CMK (cell line): ENCODE measurements around the gene VANGL1.
"Not testable (repeated sequence)": the region's sequence is repeated elsewhere in the genome, so short reads cannot be mapped to it uniquely, and the experiment has no call there.

Experiments used
- DNase-seq: peaks from one replicate; pipeline ENCODE4 v3.0.0-alpha.2; 2010; ENCODE audit warnings: low read depth

Gene VANGL1

GRCh38 chr1:115641762-115642167 lies at the start of gene VANGL1:
Gene VANGL1 (plus strand): TSS chr1:115641970. CDS start chr1:115651414, 9,444 bp downstream.
- no peak for DNase-seq

DNA sequence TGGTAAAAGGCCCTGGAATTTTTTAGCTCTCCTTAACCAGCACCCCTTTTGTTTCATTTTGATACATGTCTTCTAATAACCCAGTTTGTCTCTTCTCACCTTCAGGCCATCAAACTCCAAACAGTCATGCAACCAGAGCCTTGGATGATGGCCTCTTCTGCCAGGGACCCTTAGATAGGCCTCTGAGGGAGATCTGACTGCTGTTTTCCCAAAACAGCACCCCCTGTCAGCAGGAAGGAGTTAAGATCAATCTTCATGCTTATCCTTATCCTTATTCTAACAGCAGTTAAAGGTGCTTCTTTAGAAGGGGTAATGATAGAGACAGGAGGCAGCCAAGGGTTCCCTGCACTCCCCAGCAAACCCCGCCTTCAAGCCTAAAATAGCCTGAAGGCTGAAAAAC lies 49.5 kb upstream of the VANGL1 start:
- DNase-seq, result no peak

GRCh38 chr1:115593365-115594259 lies 48.2 kb upstream of the VANGL1 start:
- DNase-seq, result no peak

GRCh38 chr1:115594600-115594999 lies 47.2 kb upstream of the VANGL1 start:
- no peak for DNase-seq

GRCh38 chr1:115595279-115596079 lies 46.3 kb upstream of the VANGL1 start:
- peak; percentile 67 for DNase-seq

DNA sequence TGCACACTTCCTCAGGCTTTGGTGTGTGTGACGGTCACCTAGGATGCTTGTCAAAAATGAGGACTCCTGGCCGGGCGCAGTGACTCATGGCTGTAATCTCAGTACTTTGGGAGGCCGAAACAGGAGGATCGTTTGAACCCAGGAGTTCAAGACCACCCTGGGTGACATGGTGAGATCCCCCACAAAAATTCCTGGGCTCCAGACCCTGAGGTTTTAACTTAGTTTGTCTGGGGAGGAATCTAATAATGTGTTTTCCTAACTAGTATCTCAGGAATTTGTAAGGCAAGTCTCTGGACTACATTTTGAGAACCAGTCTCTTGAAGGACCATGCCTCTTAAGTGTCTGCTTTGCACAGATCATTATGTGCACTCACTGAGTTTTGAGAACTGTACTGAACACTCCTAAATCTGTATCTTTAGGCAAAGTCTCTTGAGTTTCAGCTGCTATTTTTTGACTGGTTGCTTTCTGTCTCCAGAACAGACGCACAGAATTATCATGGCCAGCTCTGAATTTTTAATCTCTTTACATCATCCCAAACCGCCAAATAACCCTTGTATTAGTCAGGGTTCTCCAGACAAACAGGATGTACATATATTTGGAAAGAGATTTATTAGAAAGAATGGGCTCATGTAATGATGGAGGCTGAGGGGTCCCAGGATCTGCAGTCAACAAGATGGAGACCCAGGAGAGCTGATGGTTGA lies 45.5 kb upstream of the VANGL1 start:
- DNase-seq, result no peak

DNA sequence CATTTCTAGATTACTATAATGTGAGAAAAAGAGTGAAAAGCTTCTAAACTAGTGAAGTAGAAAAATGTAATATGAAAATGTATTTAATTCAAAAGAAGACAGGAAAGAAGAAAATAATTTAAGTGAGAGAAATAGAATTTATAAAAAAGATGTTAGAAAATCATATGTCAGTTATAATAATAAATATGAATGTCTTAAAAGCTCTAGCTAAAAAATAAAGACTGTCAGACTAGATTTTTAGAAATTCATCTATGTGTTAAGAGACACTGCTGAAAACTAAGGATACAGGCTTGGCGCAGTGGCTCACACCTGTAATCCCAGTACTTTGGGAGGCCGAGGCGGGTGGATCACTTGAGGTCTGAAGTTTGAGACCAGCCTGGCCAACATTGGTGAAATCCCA lies 37.3 kb upstream of the VANGL1 start:
- DNase-seq, result no peak

- no peak for DNase-seq
Measured at GRCh38 chr1:115606305-115606704, 35.5 kb upstream of the VANGL1 start.

DNA sequence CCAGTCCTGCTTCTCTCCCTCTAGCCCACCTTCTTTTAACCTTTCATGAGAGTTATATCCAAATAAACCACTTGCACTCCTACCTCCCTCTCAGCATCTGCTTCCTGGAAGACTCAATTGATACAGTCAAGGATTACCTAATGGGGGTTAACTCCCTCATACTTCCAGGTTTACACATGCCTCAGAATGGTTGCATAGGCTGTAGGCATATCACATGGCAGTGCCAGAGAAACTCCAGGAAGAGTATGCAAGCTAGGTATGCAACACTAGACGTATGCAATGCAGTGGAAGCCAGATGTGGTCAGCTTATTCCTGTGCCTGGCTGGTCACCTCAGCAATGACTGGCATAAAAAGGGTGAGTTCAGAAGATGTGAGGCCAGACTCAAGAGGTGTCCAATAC lies 32.7 kb upstream of the VANGL1 start:
- no peak for DNase-seq

DNA sequence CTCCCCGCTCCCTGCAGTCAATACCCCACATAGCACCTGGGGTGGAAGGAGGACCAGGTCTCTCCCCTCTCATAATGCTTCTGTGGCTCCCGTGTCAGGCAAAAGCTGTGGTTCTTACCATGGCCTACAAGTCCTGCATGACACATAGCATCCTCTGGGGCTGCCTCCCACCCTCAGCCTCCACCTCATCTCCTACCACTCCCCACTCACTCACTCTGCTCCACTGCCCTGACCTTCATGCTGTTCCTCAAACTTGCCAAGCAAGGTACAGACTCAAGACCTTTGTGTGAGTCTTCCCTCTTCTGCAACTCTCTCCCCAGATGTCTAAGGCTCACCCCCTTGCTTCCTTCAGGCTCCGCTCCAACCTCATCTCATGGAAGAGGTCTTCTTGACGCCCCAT lies 28.0 kb upstream of the VANGL1 start:
- DNase-seq, result no peak

- DNase-seq, result no peak
Measured at GRCh38 chr1:115620453-115620852, 21.3 kb upstream of the VANGL1 start.

GRCh38 chr1:115620950-115621349 lies 20.8 kb upstream of the VANGL1 start:
- DNase-seq, result no peak

- DNase-seq, result no peak
Measured at GRCh38 chr1:115624859-115625258, 16.9 kb upstream of the VANGL1 start.

- DNase-seq, result no peak
Measured at GRCh38 chr1:115630342-115630741, 11.4 kb upstream of the VANGL1 start.

GRCh38 chr1:115632251-115633026 lies 9.3 kb upstream of the VANGL1 start:
- no peak for DNase-seq

- not testable (repeated sequence) for DNase-seq
Measured at GRCh38 chr1:115633606-115634005, 8.2 kb upstream of the VANGL1 start.

DNA sequence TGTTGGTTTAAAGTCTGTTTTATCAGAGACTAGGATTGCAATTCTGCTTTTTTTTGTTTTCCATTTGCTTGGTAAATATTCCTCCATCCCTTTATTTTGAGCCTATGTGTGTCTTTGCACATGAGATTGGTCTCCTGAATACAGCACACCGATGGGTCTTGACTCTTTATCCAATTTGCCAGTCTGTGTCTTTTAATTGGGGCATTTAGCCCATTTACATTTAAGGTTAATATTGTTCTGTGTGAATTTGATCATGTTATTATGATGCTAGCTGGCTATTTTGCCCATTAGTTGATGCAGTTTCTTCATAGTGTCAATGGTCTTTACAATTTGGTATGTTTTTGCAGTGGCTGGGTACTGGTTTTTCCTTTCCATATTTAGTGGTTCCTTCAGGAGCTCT lies 4.5 kb upstream of the VANGL1 start:
- not testable (repeated sequence) for DNase-seq

DNA sequence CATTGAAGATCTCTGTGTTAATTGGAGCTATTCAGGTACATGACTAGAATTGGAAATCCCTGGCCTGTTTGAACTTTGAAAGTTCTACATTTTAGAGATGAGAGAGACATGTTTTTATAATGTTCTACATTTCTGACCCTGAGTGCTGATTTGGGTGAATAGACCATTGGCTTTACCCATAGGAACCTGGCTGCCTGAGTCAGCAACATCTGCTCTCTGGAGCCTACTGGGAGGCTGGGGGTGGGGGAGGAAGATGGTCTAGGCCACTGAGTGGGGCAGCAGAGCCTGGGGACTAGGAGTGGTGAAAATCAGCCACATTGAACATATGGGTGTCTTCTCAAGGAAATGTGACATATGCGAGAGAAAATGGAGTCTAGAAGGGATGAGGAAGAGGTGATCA lies 1.4 kb upstream of the VANGL1 start:
- no peak for DNase-seq

GRCh38 chr1:115642168-115643072 lies 650 bp downstream of the VANGL1 start:
- DNase-seq, result no peak

GRCh38 chr1:115643225-115643624 lies 1.5 kb downstream of the VANGL1 start:
- no peak for DNase-seq

GRCh38 chr1:115643666-115644065 lies 1.9 kb downstream of the VANGL1 start:
- no peak for DNase-seq
